Uterus (tissue), 2 donors: ENCODE data around the gene GABBR1.

ENCODE experiments used
- POLR2A ChIP-seq, 2 donors: fragments of 450-650 bp; IDR thresholded peaks; one replicate each; pipeline ENCODE4 v1.6.1; 2016; ENCODE audit warnings: antibody characterized with exemption in 2 of 2, mild to moderate bottlenecking in 1 of 2, moderate library complexity in 1 of 2
- TF ChIP-seq, protein P1 (sequence below), 4 experiments: fragments of 200-600 bp in 2 of 4; fragments of 450-650 bp in 2 of 4; sonication (generic) in 2 of 4; IDR thresholded peaks; one replicate each; pipeline ENCODE4 v1.5.1; 2016 to 2019; ENCODE audit warnings: antibody characterized with exemption in 4 of 4, mild to moderate bottlenecking in 2 of 4, moderate library complexity in 1 of 4

DNA sequence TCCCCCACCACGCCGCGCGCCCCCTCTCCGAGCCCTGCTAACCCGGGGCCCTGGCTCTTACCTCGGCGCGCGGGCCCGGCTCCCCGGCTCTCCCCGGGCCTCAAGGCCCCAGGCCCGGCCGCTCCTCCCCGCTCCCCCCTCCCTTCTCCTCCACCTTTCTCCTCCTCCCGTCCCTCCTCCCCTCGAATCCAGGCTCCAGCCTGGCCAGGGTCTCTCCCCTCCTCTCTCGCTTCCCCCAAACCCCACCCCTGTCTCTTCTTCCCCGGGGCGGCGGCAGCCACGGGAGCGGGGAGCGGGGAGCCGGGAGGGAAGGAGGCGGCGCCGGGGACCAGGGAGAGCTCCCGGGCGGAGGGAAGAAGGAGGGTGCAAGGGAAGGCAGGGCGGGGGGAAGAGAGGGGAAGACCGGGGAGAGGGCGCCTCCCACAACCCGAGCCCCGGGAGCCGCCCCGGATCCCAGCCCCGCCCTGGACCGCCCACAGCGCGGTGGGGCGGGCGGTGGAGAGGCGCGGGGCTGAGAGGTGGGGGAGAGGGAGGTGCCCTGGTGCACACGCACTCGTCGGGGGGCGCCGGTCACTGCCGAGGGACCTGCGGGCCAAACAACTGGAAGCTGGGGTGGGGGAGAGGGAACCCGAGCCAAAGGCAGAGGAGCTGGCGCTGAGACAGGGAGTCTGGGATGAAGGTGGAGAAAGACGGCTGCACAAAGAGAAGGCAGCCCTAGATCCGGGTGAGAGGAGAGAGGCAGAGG lies at the start of gene GABBR1:
- TF ChIP-seq, protein P1, sequence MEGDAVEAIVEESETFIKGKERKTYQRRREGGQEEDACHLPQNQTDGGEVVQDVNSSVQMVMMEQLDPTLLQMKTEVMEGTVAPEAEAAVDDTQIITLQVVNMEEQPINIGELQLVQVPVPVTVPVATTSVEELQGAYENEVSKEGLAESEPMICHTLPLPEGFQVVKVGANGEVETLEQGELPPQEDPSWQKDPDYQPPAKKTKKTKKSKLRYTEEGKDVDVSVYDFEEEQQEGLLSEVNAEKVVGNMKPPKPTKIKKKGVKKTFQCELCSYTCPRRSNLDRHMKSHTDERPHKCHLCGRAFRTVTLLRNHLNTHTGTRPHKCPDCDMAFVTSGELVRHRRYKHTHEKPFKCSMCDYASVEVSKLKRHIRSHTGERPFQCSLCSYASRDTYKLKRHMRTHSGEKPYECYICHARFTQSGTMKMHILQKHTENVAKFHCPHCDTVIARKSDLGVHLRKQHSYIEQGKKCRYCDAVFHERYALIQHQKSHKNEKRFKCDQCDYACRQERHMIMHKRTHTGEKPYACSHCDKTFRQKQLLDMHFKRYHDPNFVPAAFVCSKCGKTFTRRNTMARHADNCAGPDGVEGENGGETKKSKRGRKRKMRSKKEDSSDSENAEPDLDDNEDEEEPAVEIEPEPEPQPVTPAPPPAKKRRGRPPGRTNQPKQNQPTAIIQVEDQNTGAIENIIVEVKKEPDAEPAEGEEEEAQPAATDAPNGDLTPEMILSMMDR (IDR thresholded peaks at IDR 0.05), result no peak
- peak; percentile 52 to 75 for TF ChIP-seq POLR2A (IDR thresholded peaks at IDR 0.05)
